HG03097 (cell line): Measurements from ENCODE around the gene DUSP15.
"Not testable (repeated sequence)": the region's sequence is repeated elsewhere in the genome, so short reads cannot be mapped to it uniquely, and the experiment has no call there.

Experiments
- ATAC-seq: cut with Tn5 transposase; IDR thresholded peaks from one replicate; pipeline ENCODE4 v1.9.1; 2021; ENCODE audit not compliant: unreplicated experiment, low FRiP score

DUSP15 gene

GRCh38 chr20:31869942-31870725 lies at the start of gene DUSP15, which contains the start of gene TTLL9:
TSS of gene DUSP15 (minus strand) at chr20:31870527. CDS start at chr20:31870337, 190 bp downstream.
TSS of gene TTLL9 (plus strand) at chr20:31870634. CDS start at chr20:31871127, 493 bp downstream.
- no peak for ATAC-seq

GRCh38 chr20:31919410-31920155 lies 49.3 kb upstream of the DUSP15 start:
- no peak for ATAC-seq

- ATAC-seq, result no peak
These were observed 48.3 kb upstream of the DUSP15 start for GRCh38 chr20:31918466-31919105.

- not testable (repeated sequence) for ATAC-seq
These were observed 47.7 kb upstream of the DUSP15 start for GRCh38 chr20:31917962-31918412.

GRCh38 chr20:31916708-31917107 lies 46.4 kb upstream of the DUSP15 start:
- ATAC-seq, result no peak

- ATAC-seq, result no peak
These were observed 45.4 kb upstream of the DUSP15 start for GRCh38 chr20:31915491-31916280.

GRCh38 chr20:31914170-31914569 lies 43.8 kb upstream of the DUSP15 start:
- ATAC-seq, result no peak

- ATAC-seq, result no peak
These were observed 43.3 kb upstream of the DUSP15 start for GRCh38 chr20:31913431-31914157.

GRCh38 chr20:31910071-31910803 lies 39.9 kb upstream of the DUSP15 start:
- no peak for ATAC-seq

- ATAC-seq, result no peak
These were observed 39.1 kb upstream of the DUSP15 start for GRCh38 chr20:31909253-31910070.

GRCh38 chr20:31908424-31908823 lies 38.1 kb upstream of the DUSP15 start:
- no peak for ATAC-seq

GRCh38 chr20:31908016-31908415 lies 37.7 kb upstream of the DUSP15 start:
- no peak for ATAC-seq

- ATAC-seq, result no peak
These were observed 36.7 kb upstream of the DUSP15 start for GRCh38 chr20:31907046-31907445.

GRCh38 chr20:31906001-31906400 lies 35.7 kb upstream of the DUSP15 start:
- ATAC-seq, result no peak

GRCh38 chr20:31903627-31904386 lies 33.5 kb upstream of the DUSP15 start:
- no peak for ATAC-seq

- ATAC-seq, result no peak
These were observed 31.3 kb upstream of the DUSP15 start for GRCh38 chr20:31901615-31902014.

GRCh38 chr20:31897541-31897940 lies 27.2 kb upstream of the DUSP15 start:
- no peak for ATAC-seq

- no peak for ATAC-seq
These were observed 25.7 kb upstream of the DUSP15 start for GRCh38 chr20:31896049-31896448.
